Endodermal cell (in vitro differentiated cells): ENCODE data around the gene METAP1D. TPM values are rescaled to one million over a fixed set of nuclear protein-coding genes. Genes with fewer than 3 reads are reported as not detected.
A peak's percentile ranks its signal among the peaks of the same experiment; 100 is the strongest.

ENCODE experiments used
- DNase-seq: peaks from one replicate; pipeline ENCODE4 v3.0.0-alpha.2; 2017
- H3K27ac ChIP-seq: 2 replicates; pipeline ENCODE4 v1.5.1; 2013; ENCODE audit warnings: mild to moderate bottlenecking, low read depth, low read length, moderate library complexity
- H3K27me3 ChIP-seq: 2 replicates; pipeline ENCODE4 v1.6.1; 2013; ENCODE audit warnings: mild to moderate bottlenecking, low read length, moderate library complexity; ENCODE audit not compliant: insufficient read depth, control insufficient read depth, poor library complexity, severe bottlenecking
- H3K36me3 ChIP-seq: 2 replicates; pipeline ENCODE4 v1.7.0; 2013; ENCODE audit warnings: mild to moderate bottlenecking, low read length, moderate library complexity; ENCODE audit not compliant: control insufficient read depth, insufficient read depth
- H3K4me1 ChIP-seq: one replicate; pipeline ENCODE4 v1.7.0; 2013; ENCODE audit warnings: low read length; ENCODE audit not compliant: control insufficient read depth, insufficient read depth
- H3K4me3 ChIP-seq: 2 replicates; pipeline ENCODE4 v1.5.1; 2013; ENCODE audit warnings: mild to moderate bottlenecking, low read length, moderate library complexity
- H3K9ac ChIP-seq: 2 replicates; pipeline ENCODE4 v1.6.1; 2013; ENCODE audit warnings: mild to moderate bottlenecking, low read length, moderate library complexity; ENCODE audit not compliant: poor library complexity, severe bottlenecking; ENCODE audit errors: extremely low read depth
- H3K9me3 ChIP-seq: 2 replicates; pipeline ENCODE4 v1.6.1; 2013; ENCODE audit warnings: mild to moderate bottlenecking, low read length, moderate library complexity; ENCODE audit not compliant: control insufficient read depth
- H3K27ac Mint-ChIP-seq: 2 replicates; pipeline ENCODE4 v1.8.0; 2020; ENCODE audit warnings: mixed read lengths
- H3K27me3 Mint-ChIP-seq: 2 replicates; pipeline ENCODE4 v1.8.0; 2021; ENCODE audit warnings: mild to moderate bottlenecking, mixed read lengths; ENCODE audit not compliant: insufficient read depth
- H3K36me3 Mint-ChIP-seq: 2 replicates; pipeline ENCODE4 v1.8.0; 2020; ENCODE audit warnings: low read depth, mixed read lengths
- H3K4me1 Mint-ChIP-seq: 2 replicates; pipeline ENCODE4 v1.8.0; 2020; ENCODE audit warnings: mixed read lengths
- H3K4me3 Mint-ChIP-seq: 2 replicates; pipeline ENCODE4 v1.8.0; 2020; ENCODE audit warnings: mild to moderate bottlenecking, moderate library complexity, mixed read lengths
- H3K9me3 Mint-ChIP-seq: 2 replicates; pipeline ENCODE4 v1.8.0; 2020; ENCODE audit warnings: mild to moderate bottlenecking, mixed read lengths
- WGBS, 2 experiments: methylation state at CpG; one replicate each; pipeline versions ENCODE4 v1.1.5 to v1.1.7; 2013; ENCODE audit warnings: missing lambda C conversion rate in 2 of 2, mixed read lengths in 1 of 2; ENCODE audit not compliant: insufficient coverage in 1 of 2, insufficient read length in 1 of 2; 5-methylcytosine and 5-hydroxymethylcytosine counted together
- total RNA-seq, 2 donors: library from RNA; stranded (reverse); fragmentation: NEBNext Ultra II Directional in 1 of 2; extraction: Animal tissue kit (Norgen Biotek cat#: 25700) in 1 of 2; gene quantifications; 2 replicates in 1 of 2; 3 replicates in 1 of 2; pipeline ENCODE4 v1.2.1, GENCODE V29; 2021
- TF ChIP-seq, protein P1 (sequence below): fragments of 200-600 bp; sonication (generic); conservative IDR thresholded peaks from 2 replicates; pipeline ENCODE4 v1.5.0; 2021; ENCODE audit warnings: antibody characterized with exemption, mild to moderate bottlenecking

Gene METAP1D
- total RNA-seq, 2 donors from 2014 or later, result 6.0 to 6.5 TPM

DNA sequence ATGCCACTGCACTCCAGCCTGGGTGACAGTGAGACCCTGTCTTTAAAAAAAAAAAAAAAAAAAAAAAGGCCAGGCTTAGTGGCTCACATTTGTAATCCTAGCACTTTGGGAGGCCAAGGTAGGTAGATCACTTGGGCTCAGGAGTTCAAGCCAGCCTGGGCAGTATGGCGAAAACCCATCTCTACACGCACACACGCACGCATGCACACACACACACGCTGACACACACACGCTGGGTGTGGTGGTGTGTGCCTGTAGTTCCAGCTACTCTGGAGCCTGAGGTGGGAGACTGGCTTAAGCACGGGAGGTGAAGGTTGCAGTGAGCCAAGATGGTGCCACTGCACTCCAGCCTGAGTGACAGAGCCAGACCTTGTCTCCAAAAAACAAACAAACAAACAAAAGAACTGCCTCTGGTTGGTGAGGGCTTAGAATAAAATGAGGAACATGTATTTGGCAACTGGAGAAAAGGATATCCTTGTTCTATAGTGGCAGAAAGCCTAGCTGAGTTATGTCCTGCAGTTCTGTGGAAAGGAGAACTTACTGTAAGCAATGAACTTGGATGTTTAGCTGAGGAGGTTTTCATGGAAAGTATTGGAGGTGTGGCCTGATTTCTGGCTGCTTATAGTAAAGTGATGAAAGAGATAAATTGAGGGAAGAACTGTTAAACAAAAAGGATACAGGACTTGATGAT lies 43.5 kb upstream of the METAP1D start:
- Histone ChIP-seq H3K9ac (no peak overlapping the region), H3K27me3 (no peaks in the 10 kb centered on the region), H3K9me3 (no peaks in the 10 kb centered on the region), H3K36me3 (peaks cover 22% of the 10 kb centered on the region), H3K27ac (no peak overlapping the region), H3K4me3 (no peak overlapping the region), H3K4me1 (no peaks in the 10 kb centered on the region)
- H3K4me3 Mint-ChIP-seq, result no peak overlapping the region
- H3K27me3 Mint-ChIP-seq, result no peaks in the 10 kb centered on the region
- no peaks in the 10 kb centered on the region for H3K9me3 Mint-ChIP-seq
- peaks cover 13% of the 10 kb centered on the region for H3K36me3 Mint-ChIP-seq
- TF ChIP-seq, protein P1, sequence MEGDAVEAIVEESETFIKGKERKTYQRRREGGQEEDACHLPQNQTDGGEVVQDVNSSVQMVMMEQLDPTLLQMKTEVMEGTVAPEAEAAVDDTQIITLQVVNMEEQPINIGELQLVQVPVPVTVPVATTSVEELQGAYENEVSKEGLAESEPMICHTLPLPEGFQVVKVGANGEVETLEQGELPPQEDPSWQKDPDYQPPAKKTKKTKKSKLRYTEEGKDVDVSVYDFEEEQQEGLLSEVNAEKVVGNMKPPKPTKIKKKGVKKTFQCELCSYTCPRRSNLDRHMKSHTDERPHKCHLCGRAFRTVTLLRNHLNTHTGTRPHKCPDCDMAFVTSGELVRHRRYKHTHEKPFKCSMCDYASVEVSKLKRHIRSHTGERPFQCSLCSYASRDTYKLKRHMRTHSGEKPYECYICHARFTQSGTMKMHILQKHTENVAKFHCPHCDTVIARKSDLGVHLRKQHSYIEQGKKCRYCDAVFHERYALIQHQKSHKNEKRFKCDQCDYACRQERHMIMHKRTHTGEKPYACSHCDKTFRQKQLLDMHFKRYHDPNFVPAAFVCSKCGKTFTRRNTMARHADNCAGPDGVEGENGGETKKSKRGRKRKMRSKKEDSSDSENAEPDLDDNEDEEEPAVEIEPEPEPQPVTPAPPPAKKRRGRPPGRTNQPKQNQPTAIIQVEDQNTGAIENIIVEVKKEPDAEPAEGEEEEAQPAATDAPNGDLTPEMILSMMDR, result no peak
- peak overlapping the region; percentile 21 for H3K27ac Mint-ChIP-seq
- no peak for DNase-seq
- 100% methylated on average over 1 to 7 of the region's 7 CpGs for WGBS, 2 experiments
- H3K4me1 Mint-ChIP-seq, result no peaks in the 10 kb centered on the region

DNA sequence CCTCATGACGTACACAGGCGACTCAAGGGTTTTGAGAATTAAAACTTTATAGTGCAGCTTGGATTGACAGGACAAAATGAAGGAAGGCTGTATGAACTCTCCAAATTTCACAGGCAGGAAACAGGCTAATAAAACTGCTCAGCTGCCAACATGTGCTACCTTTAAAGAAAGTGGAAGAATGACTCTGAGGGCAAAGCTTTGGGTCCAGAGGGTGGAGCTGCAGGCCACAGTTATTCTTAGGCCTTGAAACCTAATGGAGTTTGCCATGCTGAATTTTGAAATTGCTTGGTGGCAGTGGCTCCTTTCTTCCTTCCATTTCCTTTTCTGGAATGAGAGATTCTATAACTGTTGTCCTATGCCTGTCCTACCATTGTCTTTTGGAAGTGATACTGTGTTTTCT lies 42.7 kb upstream of the METAP1D start:
- no peak for DNase-seq
- no peak overlapping the region for H3K4me3 ChIP-seq
- no peak overlapping the region for H3K4me3 Mint-ChIP-seq
- TF ChIP-seq, protein P1, result peak; percentile 40
- 91 to 100% methylated on average over 2 of the region's 2 CpGs for WGBS, 2 experiments
- no peaks in the 10 kb centered on the region for H3K9me3 ChIP-seq
- peak overlapping the region; percentile 21 for H3K27ac Mint-ChIP-seq
- H3K27me3 Mint-ChIP-seq, result no peaks in the 10 kb centered on the region
- H3K36me3 ChIP-seq, result peaks cover 18% of the 10 kb centered on the region
- H3K27ac ChIP-seq, result no peak overlapping the region
- no peak overlapping the region for H3K9ac ChIP-seq
- H3K27me3 ChIP-seq, result no peaks in the 10 kb centered on the region
- no peaks in the 10 kb centered on the region for H3K4me1 Mint-ChIP-seq
- H3K9me3 Mint-ChIP-seq, result no peaks in the 10 kb centered on the region
- peaks cover 13% of the 10 kb centered on the region for H3K36me3 Mint-ChIP-seq
- H3K4me1 ChIP-seq, result no peaks in the 10 kb centered on the region

GRCh38 chr2:171958475-171958874 lies 41.3 kb upstream of the METAP1D start:
- 100% methylated on average over 2 to 3 of the region's 3 CpGs for WGBS, 2 experiments
- TF ChIP-seq, protein P1, result no peak
- Mint-ChIP-seq H3K4me1 (no peaks in the 10 kb centered on the region), H3K27me3 (no peaks in the 10 kb centered on the region), H3K9me3 (no peaks in the 10 kb centered on the region), H3K36me3 (peaks cover 10% of the 10 kb centered on the region), H3K4me3 (no peak overlapping the region), H3K27ac (no peak overlapping the region)
- H3K4me1 ChIP-seq, result no peaks in the 10 kb centered on the region
- peaks cover 7% of the 10 kb centered on the region for H3K36me3 ChIP-seq
- H3K27me3 ChIP-seq, result no peaks in the 10 kb centered on the region
- DNase-seq, result no peak
- no peak overlapping the region for H3K4me3 ChIP-seq
- H3K9ac ChIP-seq, result no peak overlapping the region
- no peaks in the 10 kb centered on the region for H3K9me3 ChIP-seq
- no peak overlapping the region for H3K27ac ChIP-seq
